ENCODE measurements around the gene SLC2A4RG.

SLC2A4RG gene

DNA sequence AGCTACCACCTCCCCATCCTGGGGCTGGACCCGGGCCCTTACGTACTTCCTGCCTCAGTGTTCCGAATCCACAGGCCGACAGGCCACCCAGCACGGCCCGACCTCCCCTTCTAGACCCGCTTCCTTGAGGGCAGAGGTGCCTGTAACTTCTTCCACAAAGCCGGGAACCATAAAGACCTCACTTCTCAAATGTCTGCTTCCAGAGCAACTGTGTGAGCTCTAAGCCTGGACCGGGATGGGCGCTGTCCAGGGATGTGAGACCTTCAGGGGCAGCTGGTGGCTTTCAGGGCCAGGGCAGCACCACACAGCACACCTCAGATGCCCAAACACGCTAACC, 9.3 kb downstream of the SLC2A4RG start:
- no peak for DNase-seq (ENCODE audit: low read depth)
- TF ChIP-seq, protein P1, sequence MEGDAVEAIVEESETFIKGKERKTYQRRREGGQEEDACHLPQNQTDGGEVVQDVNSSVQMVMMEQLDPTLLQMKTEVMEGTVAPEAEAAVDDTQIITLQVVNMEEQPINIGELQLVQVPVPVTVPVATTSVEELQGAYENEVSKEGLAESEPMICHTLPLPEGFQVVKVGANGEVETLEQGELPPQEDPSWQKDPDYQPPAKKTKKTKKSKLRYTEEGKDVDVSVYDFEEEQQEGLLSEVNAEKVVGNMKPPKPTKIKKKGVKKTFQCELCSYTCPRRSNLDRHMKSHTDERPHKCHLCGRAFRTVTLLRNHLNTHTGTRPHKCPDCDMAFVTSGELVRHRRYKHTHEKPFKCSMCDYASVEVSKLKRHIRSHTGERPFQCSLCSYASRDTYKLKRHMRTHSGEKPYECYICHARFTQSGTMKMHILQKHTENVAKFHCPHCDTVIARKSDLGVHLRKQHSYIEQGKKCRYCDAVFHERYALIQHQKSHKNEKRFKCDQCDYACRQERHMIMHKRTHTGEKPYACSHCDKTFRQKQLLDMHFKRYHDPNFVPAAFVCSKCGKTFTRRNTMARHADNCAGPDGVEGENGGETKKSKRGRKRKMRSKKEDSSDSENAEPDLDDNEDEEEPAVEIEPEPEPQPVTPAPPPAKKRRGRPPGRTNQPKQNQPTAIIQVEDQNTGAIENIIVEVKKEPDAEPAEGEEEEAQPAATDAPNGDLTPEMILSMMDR (IDR thresholded peaks at IDR 0.05; ENCODE audit: low read depth, low read length, missing control alignments): no peak
- H3K4me3 ChIP-seq (ENCODE audit: low read depth, low read length): no peak overlapping the region

DNA sequence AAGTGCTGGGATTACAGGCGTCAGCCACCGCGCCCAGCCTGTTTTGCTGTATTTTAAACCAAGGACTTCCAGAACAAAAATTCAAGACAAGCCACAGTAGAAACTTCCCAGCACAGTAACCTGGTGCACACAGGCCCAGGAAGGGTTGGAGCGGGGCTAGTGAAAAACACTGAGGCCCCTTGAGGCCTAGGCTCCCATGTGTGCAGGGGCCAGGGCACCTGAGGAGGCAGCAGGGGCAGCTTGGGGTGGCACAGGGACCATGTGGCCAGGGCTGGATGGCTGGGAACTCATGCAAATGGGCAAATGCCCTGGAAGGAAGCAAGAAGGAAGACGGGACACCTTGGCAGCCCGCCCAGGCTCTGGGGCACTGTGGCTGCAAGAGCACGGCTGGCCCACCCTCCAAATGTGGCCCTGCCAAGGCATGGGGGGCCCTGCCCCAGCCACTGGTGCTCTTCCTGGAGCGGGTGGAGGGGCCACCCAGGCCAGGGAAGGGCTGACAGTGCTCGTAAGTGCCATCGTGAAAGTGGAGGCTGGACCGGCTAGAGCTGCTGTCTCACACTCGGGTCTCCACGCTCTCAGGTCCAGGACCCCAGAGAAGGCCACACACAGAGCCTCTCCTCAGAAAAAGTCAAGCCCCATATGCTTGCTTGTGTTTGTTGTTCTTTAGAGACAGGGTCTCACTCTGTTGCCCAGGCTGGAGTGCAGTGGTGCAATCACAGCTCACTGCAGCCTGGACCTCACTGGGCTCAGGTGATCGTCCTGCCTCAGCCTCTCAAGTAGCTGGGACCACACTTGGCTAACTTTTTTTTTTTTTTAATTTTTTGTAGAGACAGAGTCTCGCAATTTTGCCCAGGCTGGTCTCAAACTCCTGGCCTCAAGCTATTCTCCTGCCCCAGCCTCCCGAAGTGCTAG, 10.3 kb downstream of the SLC2A4RG start:
- H3K4me3 ChIP-seq (ENCODE audit: low read depth, low read length): no peak overlapping the region
- DNase-seq (ENCODE audit: low read depth): no peak
- TF ChIP-seq, protein P1 (IDR thresholded peaks at IDR 0.05; ENCODE audit: low read depth, low read length, missing control alignments): no peak

DNA sequence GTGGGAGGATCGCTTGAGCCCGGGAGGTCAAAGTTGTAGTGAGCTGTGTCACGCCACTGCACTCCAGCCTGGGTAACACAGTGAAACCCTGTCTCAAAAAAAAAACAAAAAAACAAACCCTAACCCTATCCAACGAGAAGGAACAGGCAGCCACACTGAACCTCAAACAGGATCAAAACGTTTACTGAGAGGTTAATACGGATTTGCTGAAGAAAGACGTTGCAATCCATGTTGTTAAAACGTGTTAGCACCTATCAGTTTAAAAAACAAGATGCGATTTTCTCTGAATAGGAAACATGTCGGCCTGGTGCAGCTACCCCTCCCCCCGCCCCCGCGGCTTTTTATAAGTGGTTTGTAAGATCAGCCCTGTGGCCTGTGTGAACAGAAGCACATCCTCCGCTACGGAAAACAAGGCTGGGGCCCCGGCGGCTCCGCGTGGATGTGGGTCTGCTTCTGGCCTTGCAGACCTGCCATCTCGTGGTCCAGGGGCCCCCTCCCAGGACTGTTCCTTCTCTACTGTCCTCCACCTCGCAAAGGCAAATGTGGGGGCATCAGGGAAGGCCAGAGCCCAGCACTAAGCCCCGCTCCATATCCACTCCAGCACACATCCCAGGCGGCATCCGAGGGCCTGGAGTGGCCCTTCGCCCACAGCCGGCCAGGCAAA, 11.4 kb downstream of the SLC2A4RG start:
- TF ChIP-seq, protein P1 (IDR thresholded peaks at IDR 0.05; ENCODE audit: low read depth, low read length, missing control alignments): no peak
- DNase-seq (ENCODE audit: low read depth): no peak
- H3K4me3 ChIP-seq (ENCODE audit: low read depth, low read length): no peak overlapping the region

DNA sequence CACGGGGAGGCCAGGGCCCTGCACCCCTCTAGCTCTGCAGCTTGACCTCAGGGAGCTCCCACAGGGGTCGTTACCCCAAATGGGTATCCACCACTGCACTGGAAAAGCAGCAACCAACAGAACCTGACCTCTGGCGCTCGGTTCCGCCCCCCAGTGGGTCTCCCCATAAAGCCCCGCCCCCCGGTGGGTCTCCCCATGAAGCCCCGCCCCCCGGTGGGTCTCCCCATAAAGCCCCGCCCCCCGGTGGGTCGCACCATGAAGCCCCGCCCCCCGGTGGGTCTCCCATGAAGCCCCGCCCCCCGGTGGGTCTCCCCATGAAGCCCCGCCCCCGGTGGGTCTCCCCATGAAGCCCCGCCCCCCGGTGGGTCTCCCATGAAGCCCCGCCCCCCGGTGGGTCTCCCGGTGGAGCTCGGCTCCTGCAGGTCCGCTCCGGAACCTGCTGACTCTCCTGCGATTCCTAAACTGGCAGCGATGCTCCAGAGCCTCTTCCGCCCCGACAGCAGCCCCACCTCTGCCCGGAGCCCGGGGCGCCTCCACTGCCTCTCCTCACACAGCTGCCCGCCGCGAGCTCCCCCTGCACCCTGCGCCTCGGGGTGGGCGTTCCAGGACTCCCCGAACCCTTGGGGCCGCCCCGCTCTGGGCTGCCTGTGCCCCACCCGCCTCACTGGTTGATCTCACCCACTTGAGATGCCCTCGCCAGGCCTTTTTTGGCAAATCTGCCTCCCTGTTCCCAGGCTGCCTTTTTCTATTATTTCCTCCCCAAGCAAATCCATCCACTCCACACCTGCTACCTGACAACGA, 12.1 kb downstream of the SLC2A4RG start:
- H3K4me3 ChIP-seq (ENCODE audit: low read depth, low read length): no peak overlapping the region
- TF ChIP-seq, protein P1 (IDR thresholded peaks at IDR 0.05; ENCODE audit: low read depth, low read length, missing control alignments): no peak
- no peak for DNase-seq (ENCODE audit: low read depth)

DNA sequence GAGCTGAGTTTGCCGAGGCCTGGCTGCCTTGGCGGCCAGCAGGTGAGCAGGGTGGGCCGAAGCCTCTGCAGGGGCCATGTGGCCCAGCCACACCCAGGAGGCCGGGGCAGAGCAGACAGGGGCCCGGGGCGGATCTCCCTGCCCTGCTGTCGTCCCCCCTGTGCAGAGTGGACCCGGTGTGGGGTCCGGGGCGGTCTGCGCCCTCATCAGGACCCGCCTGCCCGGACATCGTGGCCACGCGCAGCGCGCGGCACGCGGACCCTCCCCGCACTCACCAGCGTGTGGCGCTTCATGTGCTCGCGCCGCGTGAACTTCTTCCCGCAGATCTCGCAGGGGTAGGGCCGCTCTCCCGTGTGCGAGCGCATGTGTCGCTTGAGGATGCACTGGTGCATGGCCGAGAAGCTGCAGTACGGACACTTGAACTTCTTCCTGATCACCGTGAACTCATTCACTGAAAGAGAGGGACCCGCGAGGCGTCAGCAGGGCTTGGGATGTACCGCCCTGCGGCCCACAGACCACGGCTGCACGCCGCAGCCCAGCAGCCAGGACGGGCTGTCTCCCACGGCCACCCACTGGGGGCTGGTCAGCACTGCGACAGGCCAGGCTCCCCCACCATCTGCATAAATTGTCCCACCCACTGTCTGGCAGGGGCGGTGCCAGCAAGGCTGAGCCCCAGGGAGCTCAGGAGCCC, 13.0 kb downstream of the SLC2A4RG start:
- no peak for DNase-seq (ENCODE audit: low read depth)
- TF ChIP-seq, protein P1 (IDR thresholded peaks at IDR 0.05; ENCODE audit: low read depth, low read length, missing control alignments): no peak
- no peak overlapping the region for H3K4me3 ChIP-seq (ENCODE audit: low read depth, low read length)

DNA sequence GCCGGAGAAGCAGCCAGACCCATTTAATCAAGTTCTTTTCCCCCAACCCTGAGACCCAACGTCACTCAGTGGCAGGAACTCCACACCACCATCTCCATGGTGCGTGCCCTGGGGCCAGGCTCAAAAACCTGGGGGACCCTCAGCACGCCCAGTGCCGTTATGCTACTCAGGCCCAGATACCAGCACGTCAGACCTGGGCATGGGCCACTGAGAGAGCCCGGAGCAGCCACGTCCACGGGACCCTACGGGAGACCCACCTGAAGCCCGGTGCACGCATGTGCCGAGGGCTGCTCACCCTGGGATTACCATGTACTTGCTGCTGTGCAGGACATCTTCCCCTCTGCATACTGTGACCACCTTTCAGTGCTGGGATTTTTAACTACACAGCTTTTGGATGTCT, 13.8 kb downstream of the SLC2A4RG start:
- TF ChIP-seq, protein P1 (IDR thresholded peaks at IDR 0.05; ENCODE audit: low read depth, low read length, missing control alignments): no peak
- DNase-seq (ENCODE audit: low read depth): no peak
- H3K4me3 ChIP-seq (ENCODE audit: low read depth, low read length): no peak overlapping the region
